Measurements from ENCODE around the gene ITPKB.
A peak's percentile ranks its signal among the peaks of the same experiment; 100 is the strongest.

The ITPKB gene

DNA sequence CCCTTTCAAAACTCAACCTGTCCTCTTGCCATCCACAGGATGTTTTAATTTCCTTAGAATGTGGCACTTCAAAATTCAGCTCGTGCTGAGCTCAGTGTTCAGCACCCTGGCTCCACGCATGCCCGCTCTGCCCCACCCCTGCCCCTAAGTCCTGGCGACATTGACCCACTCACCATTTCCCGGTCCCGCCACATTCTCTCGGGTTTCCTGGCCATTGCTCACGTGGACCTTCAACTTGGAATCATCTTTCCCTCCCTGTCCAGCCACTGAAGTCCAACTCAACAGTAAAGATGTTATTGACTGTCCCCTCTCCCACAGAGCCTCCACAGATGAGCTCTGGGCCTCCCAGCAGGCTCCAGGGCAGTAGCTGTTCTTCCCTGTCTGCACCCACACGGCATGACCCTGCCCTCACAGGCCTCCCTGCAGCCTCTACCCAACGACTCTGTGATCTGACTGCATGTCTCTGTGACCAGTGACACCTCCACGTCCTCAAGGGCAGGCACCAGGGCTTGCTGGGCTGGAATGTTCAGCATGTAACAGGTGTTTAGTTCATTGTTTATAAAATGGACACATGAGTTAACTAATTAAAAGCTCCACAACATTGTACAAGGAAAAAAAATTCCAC is 53.8 kb downstream of the ITPKB start:
- DNase-seq = no peak

DNA sequence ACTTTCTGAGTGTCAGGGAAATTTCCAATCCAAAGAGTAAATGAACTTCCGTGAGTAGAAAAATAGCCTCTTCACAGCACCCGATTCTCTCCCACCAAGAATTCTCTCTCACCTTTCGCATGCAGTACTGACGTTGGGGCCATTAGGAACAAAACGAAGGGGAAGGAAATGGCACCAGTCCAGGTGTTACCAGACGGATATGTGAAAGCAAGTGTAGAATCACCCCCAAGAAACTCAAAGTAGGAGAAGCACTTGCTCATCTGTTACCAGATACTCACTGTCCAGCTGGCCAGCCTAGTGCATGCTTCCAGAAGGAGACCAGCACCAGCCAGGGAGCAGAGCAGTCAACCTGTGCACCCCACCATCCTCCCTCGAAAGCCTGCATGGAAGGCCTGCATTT is 55.1 kb downstream of the ITPKB start:
- DNase-seq = no peak

DNA sequence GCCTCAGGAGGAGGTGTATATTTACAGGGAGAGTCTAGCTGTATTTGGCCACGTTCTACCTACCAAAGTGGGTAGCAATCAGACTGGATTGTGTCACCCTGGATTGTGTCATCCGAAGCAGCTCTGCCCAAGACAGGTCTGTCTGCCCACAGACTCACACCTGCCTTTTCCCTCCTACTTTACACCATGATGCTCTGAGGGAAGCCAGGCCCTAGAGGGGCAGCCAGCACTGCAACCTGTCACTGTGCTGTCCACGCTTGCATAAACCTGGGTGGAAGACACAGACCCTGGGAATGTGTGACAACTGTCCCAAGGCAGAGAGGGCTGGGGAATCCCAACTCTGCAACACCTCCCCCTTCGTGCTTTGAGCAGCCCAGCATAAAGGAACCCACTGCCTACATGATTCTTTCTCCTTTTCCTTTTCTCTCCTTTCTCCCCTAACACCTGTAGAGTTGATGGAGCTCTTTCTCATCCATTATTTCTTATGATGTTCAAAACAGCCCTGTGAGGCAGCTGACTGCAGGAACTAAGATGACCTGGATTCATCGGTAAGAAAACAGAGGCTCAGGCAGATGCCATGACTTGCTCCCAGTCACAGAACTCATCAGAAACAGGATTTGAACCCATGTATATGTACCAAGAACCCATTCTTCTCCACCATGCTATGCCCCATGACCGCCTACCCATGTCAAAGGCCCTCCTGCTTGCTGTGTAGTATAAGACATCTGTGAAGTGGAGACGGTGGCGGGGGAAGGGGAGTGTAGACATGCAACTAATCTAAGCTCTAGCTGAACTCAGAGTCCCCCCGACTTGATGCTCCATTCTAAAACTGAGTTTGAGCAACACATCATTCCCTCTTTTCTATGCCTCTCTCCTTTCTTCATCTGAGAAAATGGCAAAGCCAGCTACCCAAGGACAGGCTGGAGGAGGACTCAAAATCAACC is 55.9 kb downstream of the ITPKB start:
- DNase-seq = no peak

DNA sequence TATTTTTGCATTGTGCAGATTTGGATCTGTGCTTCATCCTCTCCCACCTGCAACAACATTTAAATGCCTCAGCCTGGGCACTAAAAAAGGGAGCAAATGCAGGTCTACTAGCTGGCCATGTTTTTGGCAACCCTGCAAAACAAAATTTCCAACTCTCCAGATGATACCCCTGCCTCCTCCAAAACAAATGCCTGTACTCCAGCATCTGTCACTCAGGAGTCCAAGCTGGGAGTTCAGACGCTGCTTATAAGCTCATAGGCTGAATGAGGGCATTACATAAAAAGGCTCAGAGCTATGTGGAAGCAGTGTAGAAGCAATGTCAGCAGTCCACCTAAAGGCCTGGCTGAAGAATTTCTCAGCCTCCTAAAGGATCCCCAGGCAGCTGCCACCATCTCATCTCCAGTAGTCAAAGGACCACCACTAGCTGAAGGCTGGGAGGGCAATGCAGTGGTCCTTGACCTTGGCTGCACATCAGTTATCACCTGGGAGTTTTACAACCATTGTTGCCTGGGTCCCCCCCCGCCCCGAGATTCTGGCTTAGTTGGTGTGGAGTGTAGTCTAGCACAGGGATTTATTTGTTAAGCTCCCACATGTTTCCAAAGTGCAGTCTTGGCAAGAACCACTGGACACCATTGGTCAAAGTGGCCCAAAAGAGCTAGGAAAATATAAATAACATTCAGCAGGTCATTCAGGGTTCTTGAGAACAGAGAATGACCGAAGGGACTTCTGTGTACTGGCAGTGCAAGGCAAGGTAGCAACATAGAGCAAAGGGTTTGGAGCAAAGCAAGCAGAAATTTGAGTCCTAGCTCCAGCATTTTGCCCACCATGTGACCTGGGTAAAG is 57.2 kb downstream of the ITPKB start:
- no peak for DNase-seq

DNA sequence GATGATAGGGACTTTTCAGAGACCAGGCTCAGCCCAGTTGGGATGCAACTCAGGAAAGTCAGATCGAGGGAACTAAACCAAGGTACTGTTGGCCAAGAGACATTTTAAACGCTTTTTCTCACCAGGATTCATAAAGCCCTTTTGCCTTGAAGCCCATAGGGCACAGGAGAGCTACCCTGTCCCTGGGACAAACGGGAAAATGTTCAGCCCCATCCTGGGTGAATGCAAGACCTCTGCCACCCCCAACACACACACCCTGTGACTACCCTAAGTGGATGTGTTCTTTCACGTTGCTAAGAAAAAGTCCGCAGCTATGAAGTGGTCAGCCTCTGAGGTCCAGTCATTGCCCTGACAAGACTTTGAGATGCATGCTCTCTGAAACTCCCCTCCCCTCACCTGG is 58.4 kb downstream of the ITPKB start:
- DNase-seq = no peak

DNA sequence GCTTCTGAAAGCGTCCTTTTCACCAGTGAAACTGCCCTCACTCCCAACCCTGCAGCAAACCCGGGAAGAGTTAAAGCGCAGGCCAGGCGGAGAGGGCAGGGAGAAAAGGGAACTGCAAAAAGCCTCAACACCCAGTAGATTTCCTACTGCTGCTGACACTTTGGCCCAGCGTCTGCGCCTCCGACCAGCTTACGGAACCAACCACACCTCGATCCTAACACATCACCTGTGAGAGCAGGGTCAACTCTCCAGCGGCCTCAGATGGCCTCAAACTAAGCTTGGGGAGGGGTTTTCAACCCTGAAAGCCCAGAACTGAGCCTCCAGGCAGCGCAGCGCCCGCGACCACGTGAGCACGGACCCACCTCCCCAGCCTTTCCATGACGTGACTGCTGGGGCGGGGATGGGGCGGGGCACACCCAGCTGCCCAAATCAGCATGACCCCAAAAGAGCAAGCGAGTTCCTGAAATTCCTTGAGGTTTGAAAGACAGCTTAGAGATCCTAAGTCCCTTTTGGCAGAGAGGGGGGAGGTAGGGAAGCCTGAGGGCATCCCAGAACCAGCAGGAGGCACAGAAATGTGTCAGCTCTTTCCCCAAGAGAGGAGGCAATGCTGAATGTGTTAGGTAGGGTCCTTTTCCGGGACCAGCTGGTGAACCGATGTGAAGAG is 59.1 kb downstream of the ITPKB start:
- DNase-seq = peak; percentile 88

GRCh38 chr1:226679262-226679661 is 59.8 kb downstream of the ITPKB start:
- no peak for DNase-seq

DNA sequence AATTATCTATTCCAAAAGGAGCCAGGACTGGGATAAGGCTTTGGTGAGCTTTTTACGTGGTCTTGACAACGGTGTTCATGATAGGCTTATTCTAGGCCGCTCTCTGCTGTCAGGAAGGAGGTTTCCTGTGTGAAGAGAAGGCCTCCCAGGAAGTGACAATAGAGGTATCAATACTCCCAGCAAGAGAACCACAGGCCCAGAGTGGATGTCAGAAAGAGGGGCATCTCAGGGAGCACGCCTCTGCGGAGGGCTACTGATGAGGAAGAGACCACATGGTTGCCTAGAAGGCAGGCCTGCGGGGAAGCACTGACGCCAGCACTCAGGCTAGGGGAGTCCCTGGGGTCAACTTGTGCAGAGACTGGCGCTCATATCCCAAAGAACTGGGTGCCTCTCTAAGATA is 60.4 kb downstream of the ITPKB start:
- DNase-seq = peak in 1 of 2 experiments; percentile 63

- no peak for DNase-seq
Observed at GRCh38 chr1:226678251-226678650, 60.8 kb downstream of the ITPKB start.

DNA sequence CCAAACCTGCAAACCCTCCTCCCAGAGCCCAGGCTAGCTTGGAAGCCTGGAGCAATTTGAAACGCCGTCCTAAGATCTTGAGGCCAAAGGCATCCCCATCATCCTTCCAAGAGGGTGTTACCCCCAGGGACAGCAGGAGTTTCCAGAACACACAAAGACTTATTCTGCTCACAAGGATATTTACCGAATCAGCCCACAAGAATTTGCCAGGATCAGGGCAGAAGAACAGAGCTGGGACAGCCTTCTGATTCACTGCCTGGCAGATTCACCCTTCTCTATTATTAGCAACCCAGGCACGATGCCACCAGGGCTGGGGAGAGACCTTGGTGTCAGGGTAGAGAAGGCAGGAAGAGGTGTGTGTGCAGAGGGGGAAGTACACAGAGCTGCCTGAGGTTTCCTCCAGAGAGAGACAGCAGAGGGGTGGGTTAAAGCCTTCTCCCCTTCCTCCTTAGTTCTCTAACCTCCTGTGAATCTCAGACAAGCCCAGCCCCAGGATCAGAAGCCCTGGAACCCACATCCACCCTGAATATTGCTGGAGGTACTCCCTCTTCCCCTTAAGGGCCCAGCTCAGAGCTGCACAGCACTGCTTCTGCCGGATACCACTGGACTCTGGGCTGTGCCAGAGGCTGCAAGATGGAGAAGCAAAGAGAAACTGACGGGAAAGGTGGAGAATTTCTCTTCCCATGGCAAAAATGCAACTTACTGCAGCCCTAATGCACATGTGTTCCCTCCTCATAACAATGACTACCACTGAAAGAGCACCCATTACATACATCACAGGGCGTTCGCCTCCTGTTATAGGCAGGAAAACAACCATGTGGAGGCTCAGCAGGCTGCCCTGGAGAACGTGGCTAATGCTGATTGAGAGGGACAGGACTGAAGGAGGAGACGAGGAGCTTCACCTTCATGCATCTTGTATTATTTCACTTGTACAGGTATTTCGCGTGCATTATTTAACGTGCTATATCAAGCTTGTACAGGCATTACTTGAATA is 61.8 kb downstream of the ITPKB start:
- DNase-seq = peak; percentile 75 to 78

GRCh38 chr1:226676381-226676780 is 62.7 kb downstream of the ITPKB start:
- peak in 1 of 2 experiments; percentile 23 for DNase-seq

- DNase-seq = no peak
Observed at GRCh38 chr1:226675715-226676357, 63.2 kb downstream of the ITPKB start.

- peak; percentile 64 to 71 for DNase-seq
Observed at GRCh38 chr1:226674892-226675714, 64.0 kb downstream of the ITPKB start.

DNA sequence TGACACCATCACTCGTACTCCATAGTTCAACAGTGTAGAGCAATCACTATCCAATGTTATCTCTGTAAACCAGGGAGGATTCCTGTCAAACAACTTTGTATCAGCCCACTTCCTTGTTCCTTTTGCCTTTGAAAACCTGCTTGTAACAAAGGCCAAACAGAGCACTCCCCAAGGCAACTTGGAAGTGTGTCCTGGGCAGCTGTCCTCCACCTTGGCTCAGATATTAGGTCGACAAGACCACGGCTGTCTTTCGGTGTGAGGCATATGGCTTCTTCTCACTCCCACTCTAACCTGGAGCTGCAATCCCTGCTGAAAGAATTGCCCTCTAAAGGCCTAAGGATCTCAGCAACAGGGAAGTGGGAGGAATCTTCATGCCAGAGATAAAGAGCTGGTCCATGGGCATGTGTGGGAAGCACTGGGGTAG is 66.7 kb downstream of the ITPKB start:
- DNase-seq = no peak

GRCh38 chr1:226671277-226671676 is 67.8 kb downstream of the ITPKB start:
- no peak for DNase-seq

- no peak for DNase-seq
Observed at GRCh38 chr1:226670073-226670472, 69.0 kb downstream of the ITPKB start.

DNA sequence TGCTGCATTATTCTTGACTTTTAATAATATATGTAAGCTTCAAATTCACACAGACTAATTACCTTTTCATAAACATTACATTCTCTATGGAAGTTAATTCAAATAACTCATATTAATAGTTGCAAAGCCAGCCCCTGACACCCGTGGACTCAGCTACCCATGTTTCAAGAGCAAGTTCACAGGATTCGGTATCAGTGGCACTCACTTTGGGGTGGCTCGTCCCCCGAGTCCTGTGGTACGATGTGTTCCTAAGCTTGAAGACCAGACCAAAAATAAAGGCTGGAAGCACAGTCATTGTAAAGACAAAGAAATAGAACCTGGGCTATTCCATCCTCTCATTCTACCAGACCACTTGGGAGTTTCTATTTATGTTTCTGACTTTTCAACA is 70.9 kb downstream of the ITPKB start:
- no peak for DNase-seq

DNA sequence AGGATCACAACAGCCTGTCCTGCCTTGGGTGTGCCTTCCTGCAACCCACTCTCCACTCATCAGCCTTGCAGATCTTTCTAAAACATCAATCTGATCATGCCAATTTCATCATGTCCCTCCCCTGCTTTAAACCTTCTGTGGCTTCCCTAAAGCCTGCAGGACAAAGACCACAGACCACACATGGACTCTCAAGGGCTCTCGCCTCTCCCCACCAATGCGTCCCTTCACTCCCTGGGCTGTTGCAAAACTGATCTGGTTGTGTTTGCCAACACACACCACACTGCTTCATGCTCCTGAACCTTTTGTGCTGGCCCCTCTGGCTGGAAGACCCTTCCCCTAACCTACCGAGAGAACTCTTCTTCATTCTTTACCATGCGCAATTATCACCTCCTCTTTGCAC is 72.4 kb downstream of the ITPKB start:
- DNase-seq = no peak

GRCh38 chr1:226666164-226666506 is 72.9 kb downstream of the ITPKB start:
- DNase-seq = no peak

DNA sequence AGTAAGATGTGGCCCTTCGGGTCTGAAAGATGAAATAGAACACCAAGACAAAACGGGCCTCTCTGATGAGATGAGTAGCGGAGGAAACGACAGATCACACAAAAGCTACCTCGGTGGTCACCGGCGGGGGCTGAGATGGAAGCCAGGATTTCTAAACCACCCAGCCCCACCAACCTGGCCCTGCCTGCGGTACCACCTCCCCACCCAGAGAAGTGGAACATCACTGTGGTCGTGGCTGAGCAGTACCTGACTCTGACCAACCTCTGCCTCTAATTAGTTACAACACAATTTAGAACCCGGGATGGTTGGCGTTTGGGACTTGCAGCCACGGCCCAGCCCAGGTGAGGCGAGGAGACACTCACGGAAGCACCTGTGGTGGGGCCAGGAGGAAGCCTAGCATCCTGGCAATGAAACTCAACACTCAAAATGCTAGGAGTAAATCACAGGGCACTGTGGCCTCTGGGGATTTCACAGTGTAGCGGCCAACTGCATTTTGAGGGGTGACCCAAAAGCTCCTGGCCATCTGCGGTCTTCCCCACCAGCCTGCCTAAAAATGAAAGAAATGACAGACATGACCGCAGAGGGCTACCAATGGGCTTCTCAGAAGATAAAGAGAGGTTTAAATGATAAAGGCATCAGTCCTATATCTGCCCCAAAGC is 73.4 kb downstream of the ITPKB start:
- no peak for DNase-seq

All from activated T-cell treated with anti-CD3 and anti-CD28 coated beads, Interleukin-2, amount 50 U/mL, for 48 hours (primary cell).